Inflammatory macrophage (primary cell): ENCODE results near the gene MOB3A.
A peak's percentile ranks its signal among the peaks of the same experiment; 100 is the strongest.

Source experiments
- DNase-seq, 2 donors: peaks; one replicate each; pipeline ENCODE4 v3.0.0-alpha.2; 2020 to 2022

The MOB3A gene

GRCh38 chr19:2033115-2033824 is 62.9 kb downstream of the MOB3A start:
- DNase-seq: no peak

- DNase-seq: peak; percentile 86 to 91
These were observed 63.7 kb downstream of the MOB3A start for GRCh38 chr19:2032296-2032941.

- peak; percentile 21 to 61 for DNase-seq
These were observed 68.8 kb downstream of the MOB3A start for GRCh38 chr19:2027361-2027760.

GRCh38 chr19:2026770-2027169 is 69.4 kb downstream of the MOB3A start:
- DNase-seq: no peak

- DNase-seq: no peak
These were observed 73.8 kb downstream of the MOB3A start for GRCh38 chr19:2022289-2022688.

- DNase-seq: no peak
These were observed 74.5 kb downstream of the MOB3A start for GRCh38 chr19:2021453-2022140.
